DMS53 treated with DMSO at 0.1 percent for 48 hours (cell line): ENCODE measurements around the gene CALHM3.
"Not testable (repeated sequence)": the region's sequence is repeated elsewhere in the genome, so short reads cannot be mapped to it uniquely, and the experiment has no call there.

Experiments
- DNase-seq: peaks from one replicate; lab custom pipeline; 2025; ENCODE audit not compliant: unreplicated experiment; lab: John Stamatoyannopoulos, UW

The CALHM3 gene, protein sequence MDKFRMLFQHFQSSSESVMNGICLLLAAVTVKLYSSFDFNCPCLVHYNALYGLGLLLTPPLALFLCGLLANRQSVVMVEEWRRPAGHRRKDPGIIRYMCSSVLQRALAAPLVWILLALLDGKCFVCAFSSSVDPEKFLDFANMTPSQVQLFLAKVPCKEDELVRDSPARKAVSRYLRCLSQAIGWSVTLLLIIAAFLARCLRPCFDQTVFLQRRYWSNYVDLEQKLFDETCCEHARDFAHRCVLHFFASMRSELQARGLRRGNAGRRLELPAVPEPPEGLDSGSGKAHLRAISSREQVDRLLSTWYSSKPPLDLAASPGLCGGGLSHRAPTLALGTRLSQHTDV

DNA sequence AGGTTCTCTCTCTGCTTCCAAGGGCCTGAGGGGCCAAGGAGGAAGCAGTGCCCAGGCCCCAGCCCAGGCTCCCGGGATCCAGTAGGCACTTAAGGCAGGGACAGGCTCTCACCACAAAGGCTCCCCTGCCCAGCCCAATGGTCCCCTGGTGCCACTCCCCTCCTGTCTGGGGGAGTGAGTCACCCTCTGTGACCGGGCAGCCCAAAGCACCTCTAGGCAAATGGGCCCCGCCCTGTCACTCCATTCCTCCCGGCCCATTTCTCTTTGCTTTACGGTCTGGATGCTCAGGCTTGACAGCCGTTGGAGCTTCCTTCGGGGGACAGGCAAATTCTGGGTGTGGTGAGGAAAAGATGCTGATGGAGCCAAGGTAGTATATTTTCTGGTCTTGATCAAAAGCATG lies at the start of gene CALHM3:
Gene CALHM3 (minus strand): TSS at position 106 of the 400 bp plus-strand sequence. CDS start 208 bp downstream, outside the sequence.
- no peak for DNase-seq

GRCh38 chr10:103528549-103528948 lies 49.5 kb upstream of the CALHM3 start:
- DNase-seq = no peak

GRCh38 chr10:103527476-103527875 lies 48.4 kb upstream of the CALHM3 start:
- DNase-seq = not testable (repeated sequence)

GRCh38 chr10:103525901-103526300 lies 46.9 kb upstream of the CALHM3 start:
- no peak for DNase-seq

DNA sequence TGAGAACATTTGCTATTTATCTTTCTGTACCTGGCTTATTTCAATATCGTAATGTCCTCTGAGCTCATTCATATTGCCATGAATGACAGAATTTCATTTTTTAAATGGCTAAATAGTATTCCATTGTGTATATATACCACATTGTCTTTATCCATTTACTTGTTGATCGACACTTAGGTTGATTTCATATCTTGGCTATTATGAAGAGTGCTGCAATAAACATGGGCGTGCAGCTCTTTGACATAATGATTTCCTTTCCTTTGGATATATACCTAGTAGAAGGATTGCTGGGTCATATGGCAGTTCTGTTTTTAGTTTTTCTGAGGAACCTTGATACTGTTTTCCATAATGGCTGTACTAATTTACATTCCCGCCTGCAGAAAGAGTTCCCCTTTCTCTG lies 44.6 kb upstream of the CALHM3 start:
- no peak for DNase-seq

DNA sequence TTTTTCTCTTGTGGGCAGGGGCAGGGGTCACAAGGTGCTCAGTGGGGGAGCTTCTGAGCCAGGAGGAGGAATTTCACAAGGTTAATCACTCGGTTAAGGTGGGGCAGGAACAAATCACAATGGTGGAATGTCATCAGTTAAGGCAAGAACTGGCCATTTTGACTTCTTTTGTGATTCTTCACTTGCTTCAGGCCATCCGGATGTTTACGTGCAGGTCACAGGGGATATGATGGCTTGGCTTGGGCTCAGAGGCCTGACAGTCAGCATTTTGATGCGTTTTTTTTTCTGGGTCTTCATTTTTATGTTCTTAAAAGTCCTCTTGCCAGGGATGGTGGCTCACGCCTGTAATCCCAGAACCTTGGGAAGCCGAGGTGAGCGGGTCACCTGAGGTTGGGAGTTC lies 43.0 kb upstream of the CALHM3 start:
- DNase-seq = not testable (repeated sequence)

GRCh38 chr10:103519798-103520197 lies 40.8 kb upstream of the CALHM3 start:
- DNase-seq = no peak

DNA sequence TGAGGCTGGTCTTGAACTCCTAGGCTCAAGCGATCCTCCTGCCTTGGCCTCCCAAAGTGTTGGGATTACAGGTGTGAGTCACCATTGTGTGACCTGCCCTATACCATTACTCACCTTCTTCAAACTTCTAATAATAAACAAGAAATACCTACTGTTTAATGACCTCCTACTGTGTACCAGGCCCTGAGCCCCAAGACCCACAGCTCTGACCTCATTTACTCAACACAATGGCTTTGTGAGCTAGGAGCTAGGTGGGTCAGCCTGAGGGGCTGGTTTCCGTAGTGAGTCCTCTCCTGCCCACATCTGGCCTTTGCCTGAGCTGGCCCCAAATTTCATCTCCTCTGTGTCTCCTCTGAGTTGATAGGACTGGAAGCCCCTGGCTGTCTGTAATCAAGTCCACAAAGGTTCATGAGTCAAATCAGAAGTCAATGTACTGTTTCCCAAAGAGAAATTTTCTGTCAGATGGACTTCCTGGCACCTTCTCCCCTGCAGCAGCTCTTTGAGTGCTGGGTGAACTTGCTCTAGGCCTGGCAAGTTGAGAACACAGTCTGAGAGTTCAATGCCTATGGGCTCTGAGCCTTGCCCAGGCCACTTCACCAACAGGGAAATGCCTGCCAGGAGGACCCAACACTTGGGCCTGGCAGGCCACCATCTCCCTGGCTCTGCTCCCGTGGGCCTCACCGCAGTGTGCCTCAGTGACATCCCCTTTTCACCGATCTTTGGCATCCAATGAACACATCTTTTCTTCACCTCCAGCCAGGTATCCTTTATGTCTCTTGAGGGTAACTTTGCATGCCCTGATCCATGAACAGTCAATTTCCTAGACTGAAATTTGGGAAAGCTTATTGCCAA lies 38.4 kb upstream of the CALHM3 start:
- no peak for DNase-seq

- no peak for DNase-seq
Observed at GRCh38 chr10:103514244-103514643, 35.2 kb upstream of the CALHM3 start.

DNA sequence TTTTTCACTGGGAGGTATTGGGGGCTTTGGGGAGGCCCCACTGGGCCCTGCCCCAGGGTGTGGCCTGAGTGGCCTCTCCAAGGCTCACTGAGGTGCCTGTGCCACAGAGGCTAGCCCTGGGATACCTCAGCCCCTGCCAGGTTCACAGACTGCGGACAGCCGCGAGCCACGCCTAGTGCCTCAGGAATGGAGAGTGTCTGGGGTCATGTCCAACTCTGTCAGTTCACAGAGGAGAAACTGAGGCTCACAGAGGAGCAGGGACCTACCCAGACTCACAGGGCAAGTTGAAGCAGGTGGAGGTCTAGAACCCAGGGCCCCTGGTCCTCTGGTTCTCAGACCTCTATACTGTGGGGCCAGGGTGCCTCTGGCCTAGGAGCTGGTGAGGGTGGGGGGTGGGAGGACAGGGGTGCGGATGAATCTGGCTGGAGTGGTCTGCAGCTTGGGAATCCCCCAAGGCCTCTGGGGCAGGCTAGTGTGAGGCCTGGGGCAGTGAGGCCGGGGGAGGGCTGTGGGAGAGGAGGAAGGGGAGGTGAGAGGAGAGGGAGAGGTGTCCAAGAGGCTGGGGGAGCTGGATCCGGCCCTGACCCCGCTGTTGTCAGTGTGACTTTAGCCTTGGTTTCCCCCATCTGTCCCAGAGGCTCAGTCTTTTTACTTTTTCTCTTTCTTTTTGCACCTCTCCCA lies 34.5 kb upstream of the CALHM3 start:
- DNase-seq = no peak

DNA sequence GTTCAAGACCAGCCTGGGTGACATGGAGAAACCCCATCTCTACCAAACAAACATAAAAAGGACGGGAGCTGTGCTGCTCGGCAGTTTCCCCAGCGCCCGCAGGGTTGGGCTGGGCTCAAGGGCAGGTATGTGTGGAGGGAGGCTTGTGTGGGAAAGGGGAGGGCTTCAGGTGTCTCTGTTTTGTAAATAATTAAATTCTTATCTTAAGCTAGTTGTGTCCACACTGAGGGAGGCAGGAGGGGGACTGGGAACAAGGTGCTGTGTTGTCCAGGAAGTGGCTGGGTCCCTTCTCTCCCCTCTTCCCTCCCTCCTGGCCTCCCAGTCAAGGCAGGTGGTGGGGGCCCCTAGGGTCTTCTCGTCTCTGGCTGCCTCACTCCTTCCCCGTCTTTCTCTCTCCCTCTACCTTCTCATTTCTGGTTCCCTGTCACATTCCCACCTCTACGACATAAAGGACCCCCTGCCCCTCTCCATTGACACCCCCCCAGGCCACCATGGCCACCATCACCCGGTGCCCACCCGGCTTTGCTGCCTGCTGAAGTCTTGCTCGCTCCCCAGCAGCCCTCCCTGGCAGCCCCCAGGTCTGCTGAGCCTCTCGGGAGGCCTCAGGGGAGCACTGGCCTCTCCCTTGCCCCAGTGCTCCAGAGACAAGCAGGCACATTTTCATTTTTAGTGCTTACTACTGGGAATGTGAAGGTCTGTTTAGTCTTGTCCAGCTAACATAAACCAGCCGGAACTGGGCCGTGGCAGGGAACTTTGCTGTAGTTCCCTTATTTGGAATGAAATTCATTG lies 33.7 kb upstream of the CALHM3 start:
- no peak for DNase-seq

DNA sequence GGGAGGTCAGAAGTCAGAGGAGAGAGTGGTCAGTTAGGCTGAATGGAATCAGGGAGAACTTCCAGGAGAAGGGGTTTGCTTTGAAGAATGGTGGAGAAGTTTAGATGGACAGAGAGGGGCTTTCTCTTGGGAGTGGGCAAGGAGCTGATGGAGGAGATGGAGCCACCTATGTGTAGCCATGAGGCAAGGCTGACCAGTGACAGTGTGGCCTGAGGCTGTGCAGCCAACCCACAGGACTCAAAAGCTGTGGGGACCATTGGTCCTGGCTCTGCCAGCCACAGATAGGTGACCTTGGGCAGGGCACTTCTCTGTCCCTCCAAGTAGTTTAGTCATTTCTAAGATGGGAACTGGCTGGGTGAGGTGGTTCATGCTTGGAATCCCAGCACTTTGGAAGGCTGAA lies 33.1 kb upstream of the CALHM3 start:
- DNase-seq = no peak

DNA sequence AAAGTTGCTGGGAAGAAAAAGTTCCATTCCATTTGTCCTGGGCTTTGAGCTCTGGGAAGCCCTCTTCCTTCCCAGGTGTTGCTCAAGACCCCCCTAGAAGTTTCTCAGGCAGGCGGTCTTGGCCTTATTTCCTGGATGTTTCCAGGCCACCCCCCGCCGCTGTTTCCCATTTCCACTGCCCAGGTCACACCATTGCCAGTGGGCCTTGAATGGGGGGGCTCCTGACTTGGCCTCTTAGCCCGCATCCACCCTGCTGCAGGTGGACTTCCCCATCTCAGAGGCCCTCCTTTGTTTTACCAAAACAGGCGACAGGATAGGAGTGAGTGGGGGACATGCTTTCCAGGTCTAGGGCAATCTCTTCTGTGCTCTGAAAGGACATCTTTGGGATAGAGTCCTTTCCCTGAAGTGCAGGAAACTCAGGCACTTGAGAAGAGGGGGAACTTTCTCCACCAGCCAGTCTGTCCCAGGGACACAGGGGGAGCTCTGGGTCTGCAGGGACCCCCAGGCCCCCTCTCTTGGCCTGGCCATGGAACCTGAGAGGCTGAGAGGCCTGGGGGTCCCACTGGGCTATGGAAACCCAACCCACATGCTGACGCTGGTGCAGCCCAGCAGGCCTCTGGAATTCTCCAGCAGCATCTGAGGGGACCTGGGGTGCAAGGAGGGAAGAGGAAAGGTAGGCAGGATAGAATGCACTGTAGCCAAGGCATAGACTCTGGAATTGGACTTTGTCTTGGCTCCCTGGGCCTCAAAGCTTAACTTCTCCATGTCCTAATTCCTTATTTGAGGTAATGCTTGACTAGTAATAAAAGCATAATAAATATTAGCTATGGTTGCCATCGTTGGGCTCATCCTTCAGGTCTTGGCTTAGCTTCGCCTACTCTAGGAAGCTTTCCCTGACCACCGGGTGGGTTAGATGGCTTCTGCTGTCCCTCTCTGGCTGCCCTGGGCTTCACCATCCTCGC lies 32.0 kb upstream of the CALHM3 start:
- no peak for DNase-seq

GRCh38 chr10:103510046-103510685 lies 31.1 kb upstream of the CALHM3 start:
- no peak for DNase-seq

DNA sequence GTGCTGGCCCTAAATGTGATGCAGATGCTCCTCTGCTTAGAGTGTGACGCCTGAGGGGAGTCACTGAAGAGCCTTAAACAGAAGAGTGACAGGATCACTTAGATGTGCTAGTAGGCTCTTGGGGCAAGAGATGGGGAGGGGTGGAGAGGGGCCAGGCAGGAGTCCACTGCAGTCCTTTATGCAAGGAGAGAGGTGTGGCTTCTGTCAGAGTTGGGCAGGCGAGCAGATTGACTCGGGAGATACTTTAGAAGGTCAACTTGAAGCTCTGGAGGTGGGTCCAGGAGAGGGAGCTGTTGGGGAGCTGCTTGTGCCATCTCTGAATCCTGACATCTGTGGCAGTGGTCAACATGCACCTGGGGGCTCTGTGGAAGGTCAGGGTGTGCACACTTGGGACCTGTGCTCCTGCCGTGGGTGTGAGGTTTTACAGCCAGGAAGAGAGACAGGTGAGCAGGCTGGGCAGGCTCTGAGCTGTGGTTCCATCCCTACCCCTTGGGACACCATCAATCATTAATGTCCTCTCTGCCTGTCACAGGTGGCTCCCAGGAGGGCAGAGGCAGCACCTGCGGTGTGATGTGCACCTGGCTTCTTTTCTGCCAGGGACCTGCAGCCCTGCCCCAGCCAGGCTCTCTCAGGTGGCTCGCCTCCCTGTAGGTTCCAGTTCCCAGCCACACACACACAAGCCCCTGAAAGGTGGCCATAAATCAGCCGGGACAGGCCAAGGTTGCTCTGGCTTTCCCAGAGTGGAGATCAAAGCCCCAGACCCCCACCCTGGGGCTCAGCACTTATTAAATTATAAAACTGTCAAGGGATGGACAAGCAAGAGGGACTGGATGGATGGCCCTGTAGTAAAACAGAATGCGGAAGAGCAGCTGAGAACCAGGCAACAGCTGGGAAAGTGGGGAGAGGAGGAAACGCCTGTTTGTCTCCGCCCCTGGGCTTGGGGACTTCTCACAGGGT lies 28.5 kb upstream of the CALHM3 start:
- DNase-seq = peak; percentile 92

GRCh38 chr10:103506061-103506460 lies 27.0 kb upstream of the CALHM3 start:
- DNase-seq = no peak

DNA sequence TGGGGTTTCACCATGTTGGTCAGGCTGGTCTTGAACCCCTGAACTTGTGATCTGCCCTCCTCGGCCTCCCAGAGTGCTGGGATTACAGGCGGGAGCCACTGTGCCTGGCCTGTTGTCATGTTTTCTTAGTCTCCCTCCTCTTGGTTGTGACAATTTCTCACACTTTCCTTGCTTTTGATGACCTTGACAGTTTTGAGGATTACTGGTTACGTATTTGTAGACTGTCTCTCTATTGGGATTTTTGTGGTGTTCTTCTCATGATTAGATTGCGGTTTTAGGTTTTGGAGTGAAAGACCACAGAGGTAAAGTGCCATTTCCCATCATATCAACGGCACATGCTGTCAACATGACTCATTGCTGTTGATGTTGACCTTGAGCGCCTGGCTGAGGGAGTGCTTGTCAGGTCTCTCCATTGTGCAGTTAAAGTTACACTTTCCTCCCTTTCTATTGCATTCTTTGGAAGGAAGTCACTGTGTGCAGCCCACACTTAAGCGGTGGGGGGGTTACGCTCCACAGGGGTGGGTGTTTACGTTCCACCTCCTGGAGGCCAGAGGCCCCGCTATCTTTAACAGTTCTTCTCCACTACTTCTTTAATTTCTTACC lies 25.2 kb upstream of the CALHM3 start:
- DNase-seq = peak; percentile 74

DNA sequence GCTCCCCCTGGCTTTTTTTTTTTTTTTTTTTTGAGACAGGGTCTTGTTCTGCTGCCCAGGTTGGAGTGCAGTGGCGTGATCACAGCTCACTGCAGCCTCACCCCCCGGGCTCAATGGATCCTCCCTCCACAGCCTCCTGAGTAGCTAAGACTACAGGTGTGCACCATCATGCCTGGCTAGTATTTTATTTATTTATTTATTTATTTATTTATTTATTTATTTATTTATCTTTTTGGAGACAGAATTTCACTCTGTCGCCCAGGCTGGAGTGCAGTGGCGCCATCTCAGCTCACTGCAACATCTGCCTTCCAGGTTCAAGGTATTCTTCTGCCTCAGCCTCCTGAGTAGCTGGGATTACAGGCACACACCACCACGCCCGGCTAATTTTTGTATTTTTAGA lies 24.7 kb upstream of the CALHM3 start:
- not testable (repeated sequence) for DNase-seq
